Epidermal melanocyte (primary cell): ENCODE measurements around the gene ALOX5.
A peak's percentile ranks its signal among the peaks of the same experiment; 100 is the strongest.
"Not testable (repeated sequence)": the region's sequence is repeated elsewhere in the genome, so short reads cannot be mapped to it uniquely, and the experiment has no call there.

Source experiments
- DNase-seq: peaks from one replicate; pipeline ENCODE4 v3.0.0; 2011; ENCODE audit warnings: low spot score; ENCODE audit not compliant: insufficient read length

Gene ALOX5

GRCh38 chr10:45464958-45465567, 91.0 kb downstream of the ALOX5 start:
- DNase-seq, result peak; percentile 86

- no peak for DNase-seq
These were observed 92.8 kb downstream of the ALOX5 start for GRCh38 chr10:45466784-45467183.

GRCh38 chr10:45468079-45468478, 94.1 kb downstream of the ALOX5 start:
- DNase-seq, result no peak

- DNase-seq, result no peak
These were observed 96.3 kb downstream of the ALOX5 start for GRCh38 chr10:45470098-45471012.

- DNase-seq, result no peak
These were observed 97.0 kb downstream of the ALOX5 start for GRCh38 chr10:45471059-45471458.

GRCh38 chr10:45471531-45472310, 97.7 kb downstream of the ALOX5 start:
- DNase-seq, result no peak

GRCh38 chr10:45473126-45473525, 99.1 kb downstream of the ALOX5 start:
- DNase-seq, result no peak

- no peak for DNase-seq
These were observed 102.5 kb downstream of the ALOX5 start for GRCh38 chr10:45476559-45476958.

GRCh38 chr10:45480294-45480693, 106.3 kb downstream of the ALOX5 start:
- DNase-seq, result no peak

GRCh38 chr10:45481100-45481499, 107.1 kb downstream of the ALOX5 start:
- DNase-seq, result not testable (repeated sequence)

GRCh38 chr10:45483002-45483401, 109.0 kb downstream of the ALOX5 start:
- no peak for DNase-seq

GRCh38 chr10:45487735-45488134, 113.7 kb downstream of the ALOX5 start:
- no peak for DNase-seq

- no peak for DNase-seq
These were observed 114.3 kb downstream of the ALOX5 start for GRCh38 chr10:45488365-45488764.

- no peak for DNase-seq
These were observed 116.3 kb downstream of the ALOX5 start for GRCh38 chr10:45490277-45490676.

- DNase-seq, result no peak
These were observed 117.0 kb downstream of the ALOX5 start for GRCh38 chr10:45491061-45491460.
